K562 (cell line): ENCODE data around the gene RETN. TPM values are rescaled to one million over a fixed set of nuclear protein-coding genes. Genes with fewer than 3 reads are reported as not detected.

Source experiments
- ARID2 ChIP-seq: fragments of 450-650 bp; IDR thresholded peaks from 2 replicates; pipeline ENCODE4 v1.6.1; 2017; ENCODE audit warnings: antibody characterized with exemption, mild to moderate bottlenecking
- BRCA1 ChIP-seq, 2 experiments: fragments of 450-650 bp in 1 of 2; sonication (generic) in 1 of 2; formaldehyde crosslinking in 1 of 2; IDR thresholded peaks; 2 replicates each; pipeline versions ENCODE4 v1.5.0 to v1.6.1; 2017 to 2020; ENCODE audit warnings: mild to moderate bottlenecking in 1 of 2, missing genetic modification reagents in 1 of 2
- CHD2 ChIP-seq: IDR thresholded peaks from 2 replicates; pipeline ENCODE4 v1.6.1; 2011; ENCODE audit warnings: low read depth, low read length
- EGR1 ChIP-seq: fragments of 450-650 bp; conservative IDR thresholded peaks from 2 replicates; pipeline ENCODE4 v1.6.1; 2017; ENCODE audit warnings: mild to moderate bottlenecking
- ETV1 ChIP-seq: fragments of 450-650 bp; conservative IDR thresholded peaks from 2 replicates; pipeline ENCODE4 v1.6.1; 2016; ENCODE audit warnings: missing genetic modification characterization, control low read depth, low read depth, missing compliant biosample characterization
- FOXJ2 ChIP-seq: fragments of 200-800 bp; sonication (Bioruptor generic); IDR thresholded peaks from 2 replicates; pipeline ENCODE4 v1.6.1; 2016; ENCODE audit warnings: missing genetic modification characterization, missing compliant biosample characterization
- HOMEZ ChIP-seq: fragments of 250-450 bp; sonication (Bioruptor Pico); IDR thresholded peaks from 2 replicates; pipeline ENCODE4 v1.4.0; 2020; ENCODE audit warnings: mild to moderate bottlenecking, moderate library complexity
- KLF1 ChIP-seq: fragments of 450-650 bp; IDR thresholded peaks from 2 replicates; pipeline ENCODE4 v1.6.1; 2016; ENCODE audit warnings: missing genetic modification characterization, missing compliant biosample characterization
- MCM2 ChIP-seq: fragments of 450-650 bp; IDR thresholded peaks from 2 replicates; pipeline ENCODE4 v1.6.1; 2017; ENCODE audit warnings: low read depth, mild to moderate bottlenecking
- MCM7 ChIP-seq, 2 experiments: fragments of 450-650 bp; IDR thresholded peaks; 2 replicates each; pipeline ENCODE4 v1.6.1; 2016 to 2018
- MITF ChIP-seq: IDR thresholded peaks from 2 replicates; pipeline ENCODE4 v1.6.1; 2014; ENCODE audit warnings: antibody characterized with exemption
- MTA1 ChIP-seq: fragments of 450-650 bp; IDR thresholded peaks from 2 replicates; pipeline ENCODE4 v1.6.1; 2017; ENCODE audit warnings: borderline replicate concordance
- MXI1 ChIP-seq: IDR thresholded peaks from 2 replicates; pipeline ENCODE4 v1.6.1; 2011; ENCODE audit warnings: low read depth, mild to moderate bottlenecking, improper control_type of control experiment, low read length
- NFIC ChIP-seq: fragments of 450-650 bp; IDR thresholded peaks from 2 replicates; pipeline ENCODE4 v1.6.1; 2017; ENCODE audit warnings: mild to moderate bottlenecking, inconsistent platforms
- NR1H2 ChIP-seq: sonication (generic); formaldehyde crosslinking; IDR thresholded peaks from 2 replicates; pipeline ENCODE4 v1.4.0; 2020; ENCODE audit warnings: mild to moderate bottlenecking, missing genetic modification reagents
- OTX1 ChIP-seq: fragments of 450-650 bp; formaldehyde crosslinking; IDR thresholded peaks from 2 replicates; pipeline ENCODE4 v1.4.0; 2022; ENCODE audit warnings: mild to moderate bottlenecking
- PPARD ChIP-seq: fragments of 250-450 bp; sonication (Bioruptor Pico); IDR thresholded peaks from 2 replicates; pipeline ENCODE4 v1.8.0; 2022; ENCODE audit warnings: inconsistent platforms, mild to moderate bottlenecking, moderate library complexity
- SRSF1 ChIP-seq: fragments of 200-400 bp; formaldehyde crosslinking; IDR thresholded peaks from 2 replicates; pipeline ENCODE4 v1.6.1; 2017; ENCODE audit warnings: mild to moderate bottlenecking, low read depth, low read length, moderate library complexity
- TBP ChIP-seq: optimal IDR thresholded peaks from 2 replicates; pipeline ENCODE3; 2011; ENCODE audit warnings: low read depth, low read length, improper control_type of control experiment
- TCFL5 ChIP-seq: fragments of 250-450 bp; sonication (Bioruptor Pico); conservative IDR thresholded peaks from 2 replicates; pipeline ENCODE4 v1.6.1; 2021; ENCODE audit warnings: mild to moderate bottlenecking, moderate library complexity, matching md5 sums
- THRA ChIP-seq: fragments of 450-650 bp; IDR thresholded peaks from 2 replicates; pipeline ENCODE4 v1.6.1; 2017; ENCODE audit warnings: mild to moderate bottlenecking, moderate library complexity
- XRCC5 ChIP-seq: fragments of 200-400 bp; formaldehyde crosslinking; IDR thresholded peaks from 2 replicates; pipeline ENCODE4 v1.6.1; 2017; ENCODE audit warnings: low read depth, mild to moderate bottlenecking, low read length
- YBX1 ChIP-seq: fragments of 450-650 bp; IDR thresholded peaks from 2 replicates; pipeline ENCODE4 v1.7.1; 2016; ENCODE audit warnings: mild to moderate bottlenecking
- ZFP30 ChIP-seq: fragments of 250-450 bp; sonication (Bioruptor Pico); IDR thresholded peaks from 2 replicates; pipeline ENCODE4 v1.8.0; 2022; ENCODE audit warnings: moderate library complexity, mild to moderate bottlenecking, inconsistent platforms, borderline replicate concordance
- ZNF12 ChIP-seq: sonication (generic); formaldehyde crosslinking; IDR thresholded peaks from 2 replicates; pipeline ENCODE4 v1.4.0; 2020; ENCODE audit warnings: mild to moderate bottlenecking, missing genetic modification reagents
- ZNF121 ChIP-seq: sonication (generic); formaldehyde crosslinking; conservative IDR thresholded peaks from 2 replicates; pipeline ENCODE4 v1.8.0; 2022; ENCODE audit warnings: missing genetic modification reagents
- ZNF140 ChIP-seq: fragments of 250-450 bp; sonication (Bioruptor Pico); IDR thresholded peaks from 2 replicates; pipeline ENCODE4 v1.8.0; 2021; ENCODE audit warnings: moderate library complexity, mild to moderate bottlenecking, inconsistent platforms
- ZNF197 ChIP-seq: fragments of 200-800 bp; sonication (Bioruptor generic); IDR thresholded peaks from 2 replicates; pipeline ENCODE4 v1.6.1; 2016; ENCODE audit warnings: low read depth, missing genetic modification characterization, missing compliant biosample characterization
- ZNF436 ChIP-seq: fragments of 250-450, 450-650 bp; sonication (Bioruptor Pico); formaldehyde crosslinking; IDR thresholded peaks from 2 replicates; pipeline ENCODE4 v1.7.0; 2020; ENCODE audit warnings: mild to moderate bottlenecking
- polyA plus RNA-seq, 8 experiments: library from polyadenylated mRNA; depleted of rRNA in 4 of 8; stranded (reverse) in 5 of 8; unstranded in 3 of 8; fragments of >200 nt; fragmentation: Nextera tagmentation in 2 of 8; fragmentation: Illumina TruSeq in 1 of 8; extraction: Ambion mirVana in 2 of 8; extraction: Trizol in 1 of 8; gene quantifications; 2 replicates each; pipeline versions ENCODE4 v1.2.1 to v1.2.3, GENCODE V29; 2011 to 2014; ENCODE audit warnings: inconsistent platforms in 1 of 8, missing spikeins in 1 of 8
- total RNA-seq, 7 experiments: library from RNA; depleted of rRNA in 6 of 7; stranded (reverse); fragments of >200 nt in 6 of 7; fragmentation: Illumina TruSeq in 2 of 7; extraction: Trizol in 2 of 7; gene quantifications; 2 replicates each; pipeline versions ENCODE4 v1.2.1 to v1.2.3, GENCODE V29; 2011 to 2021; ENCODE audit warnings: low replicate concordance in 1 of 7

Gene RETN
- total and polyA plus RNA-seq, 9 of the 15 experiments (the other 6 are each of a cell fraction or from before 2014, with no cell fraction given) = not detected

GRCh38 chr19:7636691-7637373, 32.0 kb upstream of the RETN start, which contains the start of gene STXBP2 (continued):
- TF ChIP-seq ZNF12 (no peak), EGR1 (no peak; the same call in 1 of the 2 replicates), TCFL5 (no peak), THRA (no peak), MTA1 (no peak), ETV1 (no peak; the same call in 1 of the 2 replicates), OTX1 (CRISPR knock-in tag) (no peak), BRCA1 (IDR thresholded peaks at IDR 0.05) (no peak), BRCA1 (CRISPR knock-in tag; IDR thresholded peaks at IDR 0.05) (no peak), FOXJ2 (tag) (no peak), TBP (peak; percentile 72), ZNF197 (no peak), ZNF121 (CRISPR knock-in tag) (no peak), CHD2 (no peak), MCM7 (IDR thresholded peaks at IDR 0.05) (no peak), XRCC5 (no peak), ZFP30 (no peak), HOMEZ (CRISPR knock-in tag) (no peak), ARID2 (no peak), KLF1 (no peak), PPARD (no peak), NR1H2 (CRISPR knock-in tag) (no peak), MCM2 (no peak), YBX1 (no peak), MITF (no peak), SRSF1 (no peak), ZNF436 (CRISPR knock-in tag) (no peak), ZNF140 (CRISPR knock-in tag) (no peak), MXI1 (no peak), NFIC (peak; percentile 58)
